Upper lobe of left lung (tissue), 6 donors: ENCODE results near the gene ARMH2. TPM values are rescaled to one million over a fixed set of nuclear protein-coding genes. Genes with fewer than 3 reads are reported as not detected.

Source experiments
- ATAC-seq, 2 donors: fragments of 200-7000 bp; cut with Tn5 transposase; one replicate each; pipeline ENCODE4 v1.9.1; 2022; ENCODE audit warnings: mild to moderate bottlenecking in 2 of 2, moderate library complexity in 2 of 2; ENCODE audit not compliant: low FRiP score in 2 of 2
- DNase-seq, 2 donors: peaks; one replicate each; pipeline ENCODE4 v3.0.0-alpha.2; 2019 to 2020
- H3K27ac ChIP-seq, 4 donors: fragments of 200-600 bp; sonication (generic); one replicate each; pipeline ENCODE4 v1.5.1; 2016 to 2019
- H3K27me3 ChIP-seq, 4 donors: fragments of 200-600 bp; sonication (generic); one replicate each; pipeline ENCODE4 v1.5.1; 2017 to 2019
- H3K36me3 ChIP-seq, 4 donors: fragments of 200-600 bp; sonication (generic); one replicate each; pipeline ENCODE4 v1.5.1; 2016 to 2019
- H3K4me1 ChIP-seq, 4 donors: fragments of 200-600 bp; sonication (generic); one replicate each; pipeline ENCODE4 v1.5.1; 2018 to 2019
- H3K4me3 ChIP-seq, 4 donors: fragments of 200-600 bp; sonication (generic); one replicate each; pipeline ENCODE4 v1.5.1; 2017 to 2019; ENCODE audit warnings: mild to moderate bottlenecking in 2 of 4, moderate library complexity in 1 of 4
- H3K9me3 ChIP-seq, 4 donors: fragments of 200-600 bp; sonication (generic); one replicate each; pipeline ENCODE4 v1.5.1; 2018 to 2019
- CTCF ChIP-seq, 6 experiments: fragments of 450-650 bp in 4 of 6; fragments of 200-600 bp in 2 of 6; sonication (generic) in 2 of 6; IDR thresholded peaks; one replicate each; pipeline ENCODE4 v1.5.1; 2016 to 2019; ENCODE audit warnings: antibody characterized with exemption in 6 of 6
- EP300 ChIP-seq, 4 donors: sonication (generic); formaldehyde crosslinking; IDR thresholded peaks; one replicate each; pipeline ENCODE4 v1.5.1; 2017; ENCODE audit warnings: antibody characterized with exemption in 4 of 4, control low read depth in 2 of 4
- POLR2A ChIP-seq, 4 donors: fragments of 450-650 bp; IDR thresholded peaks; one replicate each; pipeline ENCODE4 v1.5.1; 2016 to 2017; ENCODE audit warnings: antibody characterized with exemption in 4 of 4, mild to moderate bottlenecking in 2 of 4
- POLR2AphosphoS5 ChIP-seq, 2 donors: sonication (generic); formaldehyde crosslinking; IDR thresholded peaks; one replicate each; pipeline ENCODE4 v1.5.1; 2017; ENCODE audit warnings: antibody characterized with exemption in 2 of 2
- WGBS, 2 donors: methylation state at CpG; one replicate each; pipeline ENCODE4 v1.1.5; 2017 to 2018; 5-methylcytosine and 5-hydroxymethylcytosine counted together
- total RNA-seq, 6 donors: library from RNA; depleted of rRNA in 4 of 6; stranded (reverse); fragments of >200 nt in 4 of 6; gene quantifications; one replicate each; pipeline versions ENCODE4 v1.1.0 to v1.2.1, GENCODE V29; 2016 to 2021
- donor health status: DM: no; HTN: no; CAD: no; lungs with moderate emphysema.
- donor health status: DM: no; HTN: yes; CAD: no; lungs with severe emphysema.

ARMH2 gene
- total RNA-seq, 6 donors from 2014 or later: 0.76 to 2.4 (median 1.7) TPM; not detected in 3

- DNase-seq (no peak), ATAC-seq (peak in 1 of 2 donors; percentile 17)
- Histone ChIP-seq H3K4me3 (no peak overlapping the region), H3K36me3 (peaks cover 0 to 17% (median 4%) of the 10 kb centered on the region in 4 donors), H3K27ac (no peak overlapping the region), H3K9me3 (no peaks in the 10 kb centered on the region), H3K27me3 (no peaks in the 10 kb centered on the region), H3K4me1 (peaks cover 0 to 9% (median 3%) of the 10 kb centered on the region in 4 donors)
- TF ChIP-seq POLR2A (IDR thresholded peaks at IDR 0.05): no peak
- no peak for TF ChIP-seq CTCF (IDR thresholded peaks at IDR 0.05)
- no peak for TF ChIP-seq POLR2AphosphoS5 (IDR thresholded peaks at IDR 0.05)
- no peak for TF ChIP-seq EP300 (IDR thresholded peaks at IDR 0.05)
- 43 to 53% methylated on average over 2 of the region's 2 CpGs for WGBS, 2 donors
Observed at GRCh38 chr6:24836109-24836508, 37.4 kb upstream of the ARMH2 start.

DNA sequence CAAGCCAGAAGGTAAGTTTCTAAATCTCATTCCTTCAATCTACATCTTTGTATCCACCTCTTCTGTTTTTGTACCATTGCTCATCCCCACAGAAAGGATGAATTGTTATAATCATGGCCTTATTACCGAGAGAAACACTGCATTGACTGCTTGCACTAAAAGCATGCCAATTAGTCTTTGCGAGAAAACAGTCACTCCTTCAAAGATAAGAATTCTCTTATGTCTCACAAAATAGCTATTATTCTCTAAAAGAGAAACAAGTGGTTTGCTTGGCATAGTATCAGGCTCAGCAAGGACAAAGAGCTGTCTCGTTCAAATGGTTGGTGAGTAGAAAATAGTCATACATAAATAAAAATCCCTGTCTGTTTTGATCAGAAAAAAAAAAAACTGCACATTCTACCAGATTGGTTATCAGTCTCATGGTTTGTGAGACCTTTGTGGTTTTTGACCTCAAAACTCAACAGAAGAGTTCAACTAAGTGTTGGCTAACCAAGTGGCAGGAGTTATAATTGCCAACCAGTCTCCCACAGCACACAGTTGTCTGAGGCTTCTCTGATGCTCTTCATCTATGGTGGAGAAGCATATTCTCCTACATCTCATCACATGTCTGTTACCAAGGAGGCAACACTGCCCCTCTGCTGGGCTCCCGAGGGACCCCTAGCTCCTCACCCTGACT is 35.1 kb upstream of the ARMH2 start:
- 94 to 98% methylated on average over 4 of the region's 4 CpGs for WGBS, 2 donors
- Histone ChIP-seq H3K9me3 (no peaks in the 10 kb centered on the region), H3K27ac (no peak overlapping the region), H3K36me3 (peaks cover 0 to 34% (median 6%) of the 10 kb centered on the region in 4 donors), H3K4me1 (peaks cover 0 to 9% (median 3%) of the 10 kb centered on the region in 4 donors), H3K4me3 (no peak overlapping the region), H3K27me3 (no peaks in the 10 kb centered on the region)
- TF ChIP-seq POLR2A (IDR thresholded peaks at IDR 0.05) (no peak), POLR2AphosphoS5 (IDR thresholded peaks at IDR 0.05) (no peak), EP300 (IDR thresholded peaks at IDR 0.05) (no peak), CTCF (IDR thresholded peaks at IDR 0.05) (no peak)
- ATAC-seq (no peak), DNase-seq (no peak)

- 94 to 100% methylated on average over 1 of the region's 1 CpG for WGBS, 2 donors
- TF ChIP-seq EP300 (IDR thresholded peaks at IDR 0.05) (no peak), CTCF (IDR thresholded peaks at IDR 0.05) (no peak), POLR2A (IDR thresholded peaks at IDR 0.05) (no peak), POLR2AphosphoS5 (IDR thresholded peaks at IDR 0.05) (no peak)
- DNase-seq (no peak), ATAC-seq (no peak)
- H3K36me3 ChIP-seq: peaks cover 0 to 41% (median 7%) of the 10 kb centered on the region in 4 donors
- peaks cover 0 to 9% (median 3%) of the 10 kb centered on the region in 4 donors for H3K4me1 ChIP-seq
- no peaks in the 10 kb centered on the region for H3K27me3 ChIP-seq
- no peak overlapping the region for H3K4me3 ChIP-seq
- no peaks in the 10 kb centered on the region for H3K9me3 ChIP-seq
- no peak overlapping the region for H3K27ac ChIP-seq
Observed at GRCh38 chr6:24832794-24833193, 34.1 kb upstream of the ARMH2 start.

DNA sequence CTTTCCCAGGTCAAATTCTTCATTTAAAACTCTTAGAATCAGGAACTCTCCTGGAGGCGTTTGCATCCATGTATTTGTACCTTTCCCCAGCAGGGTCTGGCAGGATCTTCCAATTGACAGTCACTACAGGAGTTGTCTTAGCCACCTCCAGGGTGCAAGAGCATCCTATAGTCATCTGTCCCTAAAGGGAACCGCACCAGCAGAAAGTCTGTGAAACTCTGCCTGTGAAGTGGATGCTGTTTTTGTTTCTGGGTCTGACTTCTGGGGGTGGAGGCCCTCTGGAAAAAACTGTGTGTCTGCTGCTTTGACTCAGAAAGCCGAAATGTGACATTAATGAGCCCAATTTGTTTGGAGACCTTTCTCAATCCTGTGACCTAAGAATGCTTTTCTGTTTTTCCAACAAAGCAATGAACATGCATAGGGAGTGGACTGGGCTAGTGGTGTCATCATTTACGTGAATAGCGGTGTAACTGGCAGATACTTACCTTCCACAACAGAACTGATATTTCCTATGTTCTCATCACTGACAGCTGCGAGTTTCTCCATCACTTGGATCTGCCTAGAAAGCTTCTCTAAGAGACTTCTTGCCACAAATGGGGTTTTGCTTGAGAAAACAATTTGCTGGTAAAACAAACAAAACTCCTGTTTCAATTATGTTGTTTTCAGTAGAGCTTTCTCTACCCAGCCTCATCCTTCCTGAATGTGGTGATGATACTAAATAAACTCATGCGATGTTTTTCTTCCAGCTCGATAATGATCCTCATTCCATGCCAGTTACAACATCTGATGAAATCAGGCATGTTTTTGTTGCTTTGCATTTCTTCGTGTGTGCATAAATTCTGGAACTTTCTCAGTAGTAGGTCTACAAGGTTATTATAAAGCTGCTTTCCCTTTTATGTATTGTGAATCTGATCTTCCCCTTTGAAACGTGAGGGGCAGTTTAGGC is 33.3 kb upstream of the ARMH2 start:
- Histone ChIP-seq H3K27ac (no peak overlapping the region), H3K36me3 (peaks cover 0 to 49% (median 13%) of the 10 kb centered on the region in 4 donors), H3K27me3 (no peaks in the 10 kb centered on the region), H3K4me3 (no peak overlapping the region), H3K4me1 (peaks cover 0 to 9% (median 3%) of the 10 kb centered on the region in 4 donors), H3K9me3 (no peaks in the 10 kb centered on the region)
- ATAC-seq (peak in 1 of 2 donors; percentile 54), DNase-seq (no peak)
- no peak for TF ChIP-seq POLR2AphosphoS5 (IDR thresholded peaks at IDR 0.05)
- TF ChIP-seq POLR2A (IDR thresholded peaks at IDR 0.05): no peak
- no peak for TF ChIP-seq EP300 (IDR thresholded peaks at IDR 0.05)
- no peak for TF ChIP-seq CTCF (IDR thresholded peaks at IDR 0.05)
- WGBS, 2 donors: 79 to 86% methylated on average over 10 of the region's 10 CpGs
